BLaER1 (cell line): ENCODE results near the gene ANKS1B.

Experiments used
- H3K27ac ChIP-seq: shearing (Covaris generic); formaldehyde crosslinking; 2 replicates; pipeline ENCODE4 v1.8.1; 2022
- H3K27me3 ChIP-seq: shearing (Covaris generic); formaldehyde crosslinking; 2 replicates; pipeline ENCODE4 v1.8.1; 2022
- H3K36me3 ChIP-seq: shearing (Covaris generic); formaldehyde crosslinking; 2 replicates; pipeline ENCODE4 v1.8.1; 2022
- H3K4me1 ChIP-seq: shearing (Covaris generic); formaldehyde crosslinking; 2 replicates; pipeline ENCODE4 v1.8.1; 2022
- H3K4me2 ChIP-seq: shearing (Covaris generic); formaldehyde crosslinking; 2 replicates; pipeline ENCODE4 v1.8.1; 2022
- H3K4me3 ChIP-seq: shearing (Covaris generic); formaldehyde crosslinking; 2 replicates; pipeline ENCODE4 v1.8.1; 2022
- H3K9ac ChIP-seq: shearing (Covaris generic); formaldehyde crosslinking; 2 replicates; pipeline ENCODE4 v1.8.1; 2022
- H3K9me3 ChIP-seq: shearing (Covaris generic); formaldehyde crosslinking; 2 replicates; pipeline ENCODE4 v1.8.1; 2022
- H4K20me1 ChIP-seq: shearing (Covaris generic); formaldehyde crosslinking; 2 replicates; pipeline ENCODE4 v1.8.1; 2022
- Cebpa-rat ChIP-seq: shearing (Covaris generic); IDR thresholded peaks from 2 replicates; pipeline ENCODE4 v1.8.1; 2022

ANKS1B gene

DNA sequence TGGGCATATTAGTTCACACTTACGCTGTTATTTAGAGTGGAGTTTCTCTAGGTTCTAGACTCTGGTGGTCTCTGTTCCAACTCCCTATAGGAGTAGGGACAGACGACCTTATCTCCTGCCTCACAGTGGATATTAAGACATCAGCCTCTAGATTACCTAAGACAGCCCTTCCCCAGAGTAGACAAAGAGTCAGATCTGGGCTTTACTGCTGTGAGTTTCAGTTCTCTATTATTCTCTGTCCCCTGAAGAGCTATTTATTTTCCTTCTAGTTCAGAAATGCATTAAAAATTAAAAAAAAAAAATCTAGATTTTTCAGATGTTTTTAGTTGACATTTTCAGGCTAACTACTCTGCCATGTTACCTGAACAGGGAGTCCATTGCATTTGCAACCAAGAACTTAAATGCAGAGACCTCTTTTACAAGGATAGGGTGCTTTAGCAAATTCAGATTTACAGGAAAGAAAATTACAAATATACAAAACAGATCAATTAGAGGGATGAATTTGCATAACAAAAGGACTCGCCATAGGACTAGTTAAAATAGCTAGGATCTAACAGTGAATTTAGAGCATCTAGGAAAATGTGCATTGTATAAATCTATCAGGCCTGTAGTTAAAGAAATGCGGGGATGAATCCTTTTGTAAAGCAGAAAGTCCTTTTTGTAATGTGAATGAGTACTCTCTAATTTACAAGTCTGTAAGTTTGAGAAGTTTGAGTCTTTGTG lies 958.2 kb downstream of the ANKS1B start:
- H3K27me3 ChIP-seq = no peaks in the 10 kb centered on the region
- H4K20me1 ChIP-seq = no peaks in the 10 kb centered on the region
- H3K27ac ChIP-seq = no peak overlapping the region
- H3K9ac ChIP-seq = no peak overlapping the region
- no peaks in the 10 kb centered on the region for H3K9me3 ChIP-seq
- H3K4me2 ChIP-seq = no peak overlapping the region
- H3K4me1 ChIP-seq = peaks cover 13% of the 10 kb centered on the region
- no peak for TF ChIP-seq Cebpa-rat
- peaks cover 8% of the 10 kb centered on the region for H3K36me3 ChIP-seq
- H3K4me3 ChIP-seq = no peak overlapping the region

DNA sequence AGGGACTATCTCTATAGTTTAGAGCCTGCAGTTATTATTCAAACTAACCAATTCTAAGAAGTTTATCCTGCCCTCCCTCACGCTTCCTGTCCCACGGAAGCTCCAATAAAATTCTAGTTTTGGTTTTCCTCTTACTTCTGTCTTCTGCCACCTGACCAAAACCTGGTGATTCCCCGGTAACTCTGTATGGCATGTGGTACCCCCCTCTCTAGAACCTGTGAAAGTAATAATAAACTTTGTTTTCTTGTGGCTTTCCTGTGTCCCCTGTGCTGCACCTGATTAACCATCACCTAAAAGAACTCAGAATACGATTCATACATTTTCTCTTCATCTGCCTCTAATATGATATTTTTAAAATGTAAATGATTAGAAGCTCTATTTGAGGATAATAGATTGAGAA lies 959.9 kb downstream of the ANKS1B start:
- Histone ChIP-seq H3K4me3 (no peak overlapping the region), H3K36me3 (peaks cover 5% of the 10 kb centered on the region), H3K9ac (no peak overlapping the region), H3K9me3 (no peaks in the 10 kb centered on the region), H3K27ac (no peak overlapping the region), H3K4me1 (peaks cover 3% of the 10 kb centered on the region), H3K4me2 (no peak overlapping the region), H4K20me1 (no peaks in the 10 kb centered on the region), H3K27me3 (no peaks in the 10 kb centered on the region)
- no peak for TF ChIP-seq Cebpa-rat

DNA sequence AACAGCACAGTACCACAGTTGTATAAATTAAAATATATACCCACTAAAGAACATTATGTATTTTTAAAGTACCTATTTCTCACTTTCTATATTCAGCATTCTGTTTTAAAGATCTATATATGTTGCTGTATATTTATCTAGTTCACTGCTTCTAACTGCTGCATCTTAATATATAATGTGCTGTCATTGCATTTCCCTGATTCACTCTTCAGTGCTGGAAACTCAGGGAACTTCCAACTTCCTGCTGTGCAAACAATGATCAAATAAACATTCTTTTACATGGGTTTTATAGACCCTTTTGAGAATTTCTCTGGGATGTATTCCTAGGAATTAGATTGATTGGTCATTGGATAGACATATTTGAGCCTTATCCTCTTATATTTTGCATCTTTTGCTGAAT lies 960.5 kb downstream of the ANKS1B start:
- no peak overlapping the region for H3K27ac ChIP-seq
- no peaks in the 10 kb centered on the region for H3K4me1 ChIP-seq
- no peak overlapping the region for H3K4me2 ChIP-seq
- no peak overlapping the region for H3K9ac ChIP-seq
- peaks cover 5% of the 10 kb centered on the region for H3K36me3 ChIP-seq
- H3K27me3 ChIP-seq = no peaks in the 10 kb centered on the region
- H4K20me1 ChIP-seq = no peaks in the 10 kb centered on the region
- H3K9me3 ChIP-seq = no peaks in the 10 kb centered on the region
- H3K4me3 ChIP-seq = no peak overlapping the region
- TF ChIP-seq Cebpa-rat = no peak

DNA sequence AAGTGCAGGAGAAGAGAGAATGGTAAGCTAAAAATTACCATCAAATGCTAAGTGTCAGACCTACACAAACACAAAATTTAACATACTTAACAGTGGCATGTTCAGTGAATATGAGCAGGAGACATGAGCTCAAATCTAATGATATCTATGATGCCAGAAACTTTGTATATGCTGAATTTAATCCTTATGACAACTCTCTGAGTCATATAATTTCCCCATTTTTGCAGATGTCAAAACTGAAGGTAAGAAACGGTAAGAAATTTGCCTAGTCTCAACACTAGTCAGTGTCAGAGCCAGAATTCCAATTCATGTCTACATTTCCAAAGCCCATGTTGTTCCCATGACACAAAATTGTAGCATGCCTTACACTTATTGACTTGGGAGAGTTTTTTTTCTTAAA lies 963.9 kb downstream of the ANKS1B start:
- Histone ChIP-seq H3K4me3 (no peak overlapping the region), H3K4me1 (no peaks in the 10 kb centered on the region), H3K27ac (no peak overlapping the region), H3K4me2 (no peak overlapping the region), H4K20me1 (no peaks in the 10 kb centered on the region), H3K27me3 (no peaks in the 10 kb centered on the region), H3K9me3 (peaks cover 29% of the 10 kb centered on the region), H3K9ac (no peak overlapping the region), H3K36me3 (peaks cover 36% of the 10 kb centered on the region)
- no peak for TF ChIP-seq Cebpa-rat

DNA sequence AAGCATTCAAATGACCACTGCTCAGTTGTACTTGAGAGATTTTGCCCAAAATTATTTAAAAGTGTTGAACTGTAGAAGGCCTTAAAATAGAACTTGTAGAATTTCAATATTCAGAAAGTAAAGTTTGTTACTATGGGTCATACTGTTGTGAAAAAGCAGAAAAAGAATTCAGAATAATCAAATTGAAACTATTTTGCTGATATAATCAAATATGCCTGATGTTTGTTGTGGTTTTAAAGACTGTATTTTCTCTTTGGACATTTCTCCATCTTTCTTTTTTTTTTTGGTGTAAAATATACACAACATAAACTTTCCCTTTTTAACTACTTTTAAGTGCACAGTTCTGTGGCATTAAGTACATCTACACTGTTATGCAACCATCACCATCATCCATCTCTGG lies 964.9 kb downstream of the ANKS1B start:
- H4K20me1 ChIP-seq = no peaks in the 10 kb centered on the region
- H3K4me3 ChIP-seq = no peak overlapping the region
- H3K4me1 ChIP-seq = no peaks in the 10 kb centered on the region
- no peaks in the 10 kb centered on the region for H3K27me3 ChIP-seq
- H3K36me3 ChIP-seq = peaks cover 39% of the 10 kb centered on the region
- no peak overlapping the region for H3K9ac ChIP-seq
- no peak for TF ChIP-seq Cebpa-rat
- H3K4me2 ChIP-seq = no peak overlapping the region
- H3K9me3 ChIP-seq = peaks cover 29% of the 10 kb centered on the region
- no peak overlapping the region for H3K27ac ChIP-seq

DNA sequence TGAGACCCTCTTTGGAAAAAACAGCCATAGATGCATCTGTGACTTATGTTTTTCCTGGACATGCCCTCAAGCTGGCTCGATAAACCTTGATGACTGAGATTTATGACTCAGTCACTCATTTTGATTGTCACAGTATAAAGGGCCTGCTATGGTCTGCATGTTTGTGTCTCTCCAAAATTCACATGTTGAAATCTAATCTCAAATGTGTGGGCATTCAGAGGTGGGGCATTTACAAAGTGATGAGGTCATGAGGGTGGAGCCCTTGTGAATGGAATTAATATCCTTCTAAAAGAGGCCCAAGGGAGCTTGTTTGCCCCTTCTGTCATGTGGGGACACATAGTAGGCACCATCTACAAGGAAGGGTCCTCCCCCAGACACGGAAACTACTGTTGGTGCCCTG lies 966.8 kb downstream of the ANKS1B start:
- Histone ChIP-seq H4K20me1 (no peaks in the 10 kb centered on the region), H3K9me3 (peaks cover 29% of the 10 kb centered on the region), H3K9ac (no peak overlapping the region), H3K36me3 (peaks cover 39% of the 10 kb centered on the region), H3K4me3 (no peak overlapping the region), H3K4me2 (no peak overlapping the region), H3K4me1 (no peaks in the 10 kb centered on the region), H3K27ac (no peak overlapping the region), H3K27me3 (no peaks in the 10 kb centered on the region)
- TF ChIP-seq Cebpa-rat = no peak

DNA sequence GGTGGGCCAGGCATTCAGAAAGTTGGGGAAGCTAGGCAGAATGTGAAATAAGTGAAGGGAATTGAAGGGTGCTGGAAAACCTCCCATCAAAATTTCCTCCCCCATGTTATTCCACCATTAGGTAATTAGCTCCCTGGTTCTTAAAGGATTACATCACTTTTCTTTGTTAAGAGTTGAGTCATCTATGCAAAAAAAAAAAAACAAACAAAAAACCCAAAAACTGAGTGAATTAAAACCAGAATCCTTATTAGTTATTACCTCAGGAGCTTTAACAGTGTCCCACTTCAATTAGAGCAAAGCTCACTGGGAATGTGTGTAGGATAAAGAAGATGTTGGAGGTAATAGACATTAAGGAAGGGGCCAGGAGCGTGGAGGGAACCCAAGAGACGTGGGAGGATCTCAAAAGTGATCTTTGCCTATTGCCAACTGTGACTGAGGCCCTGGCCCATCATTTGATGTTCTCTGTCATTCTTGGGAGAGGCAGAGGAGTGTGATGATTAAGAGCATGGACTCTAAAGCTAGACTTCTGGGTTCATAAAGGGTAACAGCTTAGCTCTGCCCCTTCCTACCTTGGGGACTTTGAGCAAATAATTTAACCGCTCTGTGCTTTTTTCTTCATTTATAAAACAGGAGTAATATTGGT lies 975.0 kb downstream of the ANKS1B start:
- H4K20me1 ChIP-seq = no peaks in the 10 kb centered on the region; the same call in 1 of the 2 replicates
- H3K9ac ChIP-seq = no peak overlapping the region
- H3K27me3 ChIP-seq = no peaks in the 10 kb centered on the region
- peaks cover 18% of the 10 kb centered on the region for H3K36me3 ChIP-seq
- no peak overlapping the region for H3K4me3 ChIP-seq
- no peak overlapping the region for H3K27ac ChIP-seq
- TF ChIP-seq Cebpa-rat = no peak
- H3K4me2 ChIP-seq = no peak overlapping the region
- H3K9me3 ChIP-seq = no peaks in the 10 kb centered on the region
- no peaks in the 10 kb centered on the region for H3K4me1 ChIP-seq

DNA sequence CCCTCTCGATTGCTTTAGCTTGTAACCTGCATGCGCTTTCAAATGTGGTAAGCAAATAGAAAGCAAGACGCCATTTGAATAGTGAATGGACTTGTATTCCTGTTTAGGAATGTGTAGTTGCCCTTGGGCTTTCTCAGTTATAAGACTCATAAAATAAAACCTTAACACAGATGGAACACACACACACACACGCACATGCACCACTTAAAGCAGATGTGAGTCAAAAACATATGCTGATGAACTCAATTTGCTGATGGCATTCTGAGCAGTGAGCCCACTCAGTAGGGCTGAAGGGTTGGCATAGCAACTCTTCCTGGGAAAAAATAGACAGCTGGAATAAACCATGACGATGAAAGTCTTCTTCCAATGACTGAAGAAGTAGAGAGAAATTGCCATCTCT lies 979.1 kb downstream of the ANKS1B start:
- no peaks in the 10 kb centered on the region for H3K4me1 ChIP-seq
- no peak overlapping the region for H3K27ac ChIP-seq
- no peak overlapping the region for H3K4me2 ChIP-seq
- H3K9ac ChIP-seq = no peak overlapping the region
- H3K36me3 ChIP-seq = peaks cover 29% of the 10 kb centered on the region
- H4K20me1 ChIP-seq = no peaks in the 10 kb centered on the region; the same call in 1 of the 2 replicates
- H3K27me3 ChIP-seq = no peaks in the 10 kb centered on the region
- TF ChIP-seq Cebpa-rat = no peak
- no peaks in the 10 kb centered on the region for H3K9me3 ChIP-seq
- no peak overlapping the region for H3K4me3 ChIP-seq

DNA sequence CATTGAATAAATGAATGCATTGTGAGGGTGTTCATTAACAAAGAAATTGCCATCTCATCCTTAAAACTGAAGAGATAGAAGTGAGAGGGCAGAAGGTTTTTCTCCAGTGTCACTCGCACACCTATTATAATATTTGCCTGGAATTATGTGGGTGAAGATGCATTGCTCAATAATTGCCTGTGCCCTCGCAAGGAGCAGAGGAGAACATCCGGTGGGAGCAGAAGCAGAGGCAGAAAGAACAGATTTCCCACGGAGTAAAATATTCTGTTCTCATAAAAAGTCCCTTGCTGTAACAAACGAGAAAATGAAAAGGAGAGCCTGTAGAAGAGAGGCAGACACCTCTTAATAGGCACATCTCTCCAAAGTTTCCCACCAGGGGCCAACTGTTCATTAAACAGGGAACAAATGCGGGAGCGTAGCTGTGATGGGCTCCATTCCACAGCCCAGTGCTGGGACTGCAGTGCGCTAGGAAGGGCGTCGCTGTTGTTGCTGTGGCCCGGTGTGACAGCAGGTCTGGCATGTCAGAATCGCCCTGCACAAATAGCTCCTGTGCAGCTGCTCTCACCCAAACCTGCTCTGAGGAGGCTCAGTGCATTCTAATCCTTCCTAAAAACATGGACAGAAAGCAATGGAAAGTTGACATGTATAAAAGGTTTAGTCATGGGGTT lies 979.8 kb downstream of the ANKS1B start:
- no peaks in the 10 kb centered on the region for H3K27me3 ChIP-seq
- no peaks in the 10 kb centered on the region for H3K4me1 ChIP-seq
- H4K20me1 ChIP-seq = no peaks in the 10 kb centered on the region; the same call in 1 of the 2 replicates
- TF ChIP-seq Cebpa-rat = no peak
- no peaks in the 10 kb centered on the region for H3K9me3 ChIP-seq
- H3K27ac ChIP-seq = no peak overlapping the region
- H3K36me3 ChIP-seq = peaks cover 27% of the 10 kb centered on the region
- no peak overlapping the region for H3K4me3 ChIP-seq
- H3K4me2 ChIP-seq = no peak overlapping the region
- no peak overlapping the region for H3K9ac ChIP-seq

DNA sequence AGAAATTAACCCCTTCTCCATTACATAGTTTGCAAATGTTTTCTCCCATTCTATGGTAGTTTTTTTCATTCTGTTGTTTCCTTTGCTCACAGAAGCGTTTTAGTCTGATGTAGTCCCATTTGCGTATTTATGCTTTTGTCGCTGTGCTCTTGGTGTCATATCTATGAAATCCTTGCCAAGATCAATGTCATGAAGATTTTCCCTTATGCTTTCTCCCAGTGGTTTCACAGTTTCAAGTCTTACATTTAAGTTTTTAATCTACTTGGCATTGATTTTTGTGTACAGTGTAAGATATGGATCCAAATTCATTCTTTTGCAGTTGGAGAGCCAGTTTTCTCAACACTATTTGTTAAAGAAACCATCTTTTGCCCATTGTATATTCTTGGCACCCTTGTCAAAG lies 982.0 kb downstream of the ANKS1B start:
- Histone ChIP-seq H4K20me1 (no peaks in the 10 kb centered on the region; the same call in 1 of the 2 replicates), H3K4me1 (no peaks in the 10 kb centered on the region), H3K27me3 (no peaks in the 10 kb centered on the region), H3K9me3 (no peaks in the 10 kb centered on the region), H3K4me3 (no peak overlapping the region), H3K4me2 (no peak overlapping the region), H3K9ac (no peak overlapping the region), H3K27ac (no peak overlapping the region), H3K36me3 (peaks cover 20% of the 10 kb centered on the region)
- no peak for TF ChIP-seq Cebpa-rat
